Measurements from ENCODE around the gene ITFG1.
"Not testable (repeated sequence)": the region's sequence is repeated elsewhere in the genome, so short reads cannot be mapped to it uniquely, and the experiment has no call there.

Gene ITFG1

DNA sequence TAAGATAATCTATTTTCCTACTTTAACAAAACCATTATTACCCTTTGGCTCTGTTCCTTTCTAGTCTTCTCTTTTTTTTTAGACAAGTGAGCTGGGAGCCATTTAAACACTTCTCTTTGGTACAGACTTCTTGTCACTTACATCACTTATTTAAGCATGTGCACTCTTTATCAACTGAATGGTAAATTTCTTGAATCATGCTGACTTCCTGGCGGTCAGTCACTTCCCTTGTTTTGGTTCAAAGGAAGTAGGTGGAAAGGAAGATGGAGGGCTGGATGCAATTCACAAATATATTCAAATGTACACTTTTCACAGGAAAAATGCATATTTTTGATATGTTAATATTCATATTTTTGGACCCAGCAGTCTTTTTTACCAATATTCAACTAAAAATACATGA is 97.1 kb downstream of the ITFG1 start:
- TF ChIP-seq, protein P1, sequence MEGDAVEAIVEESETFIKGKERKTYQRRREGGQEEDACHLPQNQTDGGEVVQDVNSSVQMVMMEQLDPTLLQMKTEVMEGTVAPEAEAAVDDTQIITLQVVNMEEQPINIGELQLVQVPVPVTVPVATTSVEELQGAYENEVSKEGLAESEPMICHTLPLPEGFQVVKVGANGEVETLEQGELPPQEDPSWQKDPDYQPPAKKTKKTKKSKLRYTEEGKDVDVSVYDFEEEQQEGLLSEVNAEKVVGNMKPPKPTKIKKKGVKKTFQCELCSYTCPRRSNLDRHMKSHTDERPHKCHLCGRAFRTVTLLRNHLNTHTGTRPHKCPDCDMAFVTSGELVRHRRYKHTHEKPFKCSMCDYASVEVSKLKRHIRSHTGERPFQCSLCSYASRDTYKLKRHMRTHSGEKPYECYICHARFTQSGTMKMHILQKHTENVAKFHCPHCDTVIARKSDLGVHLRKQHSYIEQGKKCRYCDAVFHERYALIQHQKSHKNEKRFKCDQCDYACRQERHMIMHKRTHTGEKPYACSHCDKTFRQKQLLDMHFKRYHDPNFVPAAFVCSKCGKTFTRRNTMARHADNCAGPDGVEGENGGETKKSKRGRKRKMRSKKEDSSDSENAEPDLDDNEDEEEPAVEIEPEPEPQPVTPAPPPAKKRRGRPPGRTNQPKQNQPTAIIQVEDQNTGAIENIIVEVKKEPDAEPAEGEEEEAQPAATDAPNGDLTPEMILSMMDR (conservative IDR thresholded peaks at IDR 0.05): no peak
- no peak for TF ChIP-seq ZFX (IDR thresholded peaks at IDR 0.05)
- H3K27ac ChIP-seq: no peak overlapping the region

- no peak overlapping the region for H3K27ac ChIP-seq
- no peak for TF ChIP-seq ZFX (IDR thresholded peaks at IDR 0.05)
- TF ChIP-seq, protein P1 (conservative IDR thresholded peaks at IDR 0.05): no peak
These were observed 101.4 kb downstream of the ITFG1 start for GRCh38 chr16:47359478-47359877.

GRCh38 chr16:47358816-47359215 is 102.0 kb downstream of the ITFG1 start:
- TF ChIP-seq, protein P1 (conservative IDR thresholded peaks at IDR 0.05): no peak
- TF ChIP-seq ZFX (IDR thresholded peaks at IDR 0.05): no peak
- H3K27ac ChIP-seq: no peak overlapping the region

GRCh38 chr16:47349029-47349428 is 111.8 kb downstream of the ITFG1 start:
- not testable (repeated sequence) for H3K27ac ChIP-seq

DNA sequence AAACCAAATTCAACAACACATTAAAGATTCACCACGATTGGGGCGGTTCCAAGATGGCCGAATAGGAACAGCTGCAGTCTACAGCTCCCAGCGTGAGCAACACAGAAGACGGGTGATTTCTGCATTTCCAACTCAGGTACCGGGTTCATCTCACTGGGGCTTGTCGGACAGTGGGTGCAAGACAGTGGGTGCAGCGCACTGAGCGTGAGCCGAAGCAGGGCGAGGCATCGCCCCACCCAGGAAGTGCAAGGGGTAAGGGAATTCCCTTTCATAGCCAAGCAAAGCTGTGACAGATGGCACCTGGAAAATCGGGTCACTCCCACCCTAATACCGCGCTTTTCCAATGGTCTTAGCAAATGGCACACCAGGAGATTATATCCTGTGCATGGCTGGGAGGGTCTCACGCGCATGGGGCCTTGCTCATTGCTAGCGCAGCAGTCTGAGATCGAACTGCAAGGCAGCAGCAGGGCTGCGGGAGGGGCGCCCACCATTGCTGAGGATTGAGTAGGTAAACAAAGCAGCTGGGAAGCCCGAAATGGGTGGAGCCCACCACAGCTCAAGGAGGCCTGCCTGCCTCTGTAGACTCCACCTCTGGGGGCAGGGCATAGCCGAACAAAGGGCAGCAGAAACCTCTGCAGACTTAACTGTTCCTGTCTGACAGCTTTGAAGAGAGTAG is 113.7 kb downstream of the ITFG1 start:
- not testable (repeated sequence) for H3K27ac ChIP-seq

GRCh38 chr16:47342055-47342454 is 118.8 kb downstream of the ITFG1 start:
- H3K27ac ChIP-seq: no peak overlapping the region
- TF ChIP-seq, protein P1 (conservative IDR thresholded peaks at IDR 0.05): no peak
- TF ChIP-seq ZFX (IDR thresholded peaks at IDR 0.05): no peak

- not testable (repeated sequence) for H3K27ac ChIP-seq
These were observed 130.3 kb downstream of the ITFG1 start for GRCh38 chr16:47330562-47330961.

DNA sequence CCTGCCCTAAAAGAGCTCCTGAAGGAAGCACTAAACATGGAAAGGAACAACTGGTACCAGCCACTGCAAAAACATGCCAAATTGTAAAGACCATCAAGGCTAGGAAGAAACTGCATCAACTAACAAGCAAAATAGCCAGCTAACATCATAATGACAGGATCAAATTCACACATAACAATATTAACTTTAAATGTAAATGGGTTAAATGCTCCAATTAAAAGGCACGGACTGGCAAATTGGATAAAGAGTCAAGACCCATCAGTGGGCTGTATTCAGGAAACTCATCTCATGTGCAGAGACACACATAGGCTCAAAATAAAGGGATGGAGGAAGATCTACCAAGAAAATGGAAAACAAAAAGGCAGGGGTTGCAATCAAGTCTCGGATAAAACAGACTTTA is 136.6 kb downstream of the ITFG1 start:
- not testable (repeated sequence) for H3K27ac ChIP-seq

DNA sequence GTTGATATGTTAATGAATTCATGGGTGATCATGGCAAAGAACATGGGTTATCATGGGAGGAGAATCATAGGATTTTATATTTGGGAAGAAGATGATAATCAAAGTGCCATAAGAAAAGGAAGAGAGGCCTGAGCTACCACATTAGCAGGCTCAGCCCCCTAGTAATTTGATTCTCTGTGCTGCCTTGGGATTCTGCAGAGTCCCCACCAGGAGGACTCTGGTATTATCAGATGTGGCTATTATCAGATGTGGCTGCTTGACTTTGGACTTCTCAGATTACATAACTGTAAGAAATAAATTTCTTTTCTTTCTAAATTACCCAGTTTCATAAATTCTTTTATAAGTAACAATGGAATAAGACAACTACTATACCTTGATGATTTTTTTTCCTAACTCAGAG is 137.6 kb downstream of the ITFG1 start:
- TF ChIP-seq ZFX (IDR thresholded peaks at IDR 0.05): no peak
- TF ChIP-seq, protein P1 (conservative IDR thresholded peaks at IDR 0.05): no peak
- no peak overlapping the region for H3K27ac ChIP-seq

All from C4-2B (cell line).